ENCODE results near the gene ROR2. TPM values are rescaled to one million over a fixed set of nuclear protein-coding genes. Genes with fewer than 3 reads are reported as not detected.

The ROR2 gene
- total RNA-seq, 1 experiment from 2014 or later: 0.68 TPM

- Histone ChIP-seq H3K4me3 (ENCODE audit: low read depth, low read length) (no peak overlapping the region), H3K36me3 (ENCODE audit: control insufficient read depth, insufficient read depth, low read length) (no peaks in the 10 kb centered on the region), H3K27me3 (replicated peaks; ENCODE audit: control insufficient read depth, insufficient read depth, low read length) (no peaks in the 10 kb centered on the region), H3K9me3 (no peaks in the 10 kb centered on the region), H3K4me1 (peaks cover 6% of the 10 kb centered on the region)
- ChIA-PET CTCF (interaction anchor here (0.9 to 1.1 kb wide), 2 partner anchors 17 to 67 kb away, joined by 4 to 8 read pairs; no protein-coding TSS in a partner anchor), POLR2A (no interaction called here)
- H3K4me3 Mint-ChIP-seq (ENCODE audit: unreplicated experiment): no peak overlapping the region
- no TSS peak for BruUV-seq (replicated peaks)
- DNase-seq: peak in 1 of 2 experiments; percentile 33
- no peak overlapping the region for H3K27ac Mint-ChIP-seq (ENCODE audit: unreplicated experiment)
- no peaks in the 10 kb centered on the region for H3K9me3 Mint-ChIP-seq (ENCODE audit: unreplicated experiment)
- intact Hi-C loops (cut with micrococcal nuclease; ENCODE audit: unreplicated experiment): loop anchor here (1.0 to 10.0 kb wide), 3 partner anchors 67 to 235 kb away; partner anchors contain the start of gene NFIL3
- H3K27me3 Mint-ChIP-seq (ENCODE audit: insufficient read depth, unreplicated experiment): no peaks in the 10 kb centered on the region
- peaks cover 14% of the 10 kb centered on the region for H3K4me1 Mint-ChIP-seq (ENCODE audit: low read depth, unreplicated experiment)
- H3K36me3 Mint-ChIP-seq (ENCODE audit: insufficient read depth, unreplicated experiment): peaks cover 13% of the 10 kb centered on the region
- peak; percentile 50 to 65 for TF ChIP-seq CTCF (IDR thresholded peaks at IDR 0.05; ENCODE audit: insufficient read depth in 1 of 2, low read depth in 1 of 2, low read length in 1 of 2, severe bottlenecking in 1 of 2, unreplicated experiment in 1 of 2)
Observed at GRCh38 chr9:91659529-91660495, 290.2 kb downstream of the ROR2 start.

- DNase-seq: no peak
- peaks cover 14% of the 10 kb centered on the region for H3K4me1 Mint-ChIP-seq (ENCODE audit: low read depth, unreplicated experiment)
- H3K27me3 Mint-ChIP-seq (ENCODE audit: insufficient read depth, unreplicated experiment): no peaks in the 10 kb centered on the region
- H3K36me3 ChIP-seq (ENCODE audit: control insufficient read depth, insufficient read depth, low read length): no peaks in the 10 kb centered on the region
- peaks cover 13% of the 10 kb centered on the region for H3K4me1 ChIP-seq
- no peak overlapping the region for H3K4me3 ChIP-seq (ENCODE audit: low read depth, low read length)
- no peaks in the 10 kb centered on the region for H3K9me3 Mint-ChIP-seq (ENCODE audit: unreplicated experiment)
- ChIA-PET CTCF (interaction anchor here (0.9 kb wide), 1 partner anchor 69 kb away, joined by 8 read pairs; no protein-coding TSS in a partner anchor), POLR2A (no interaction called here)
- no peak for TF ChIP-seq CTCF (IDR thresholded peaks at IDR 0.05; ENCODE audit: insufficient read depth in 1 of 2, low read depth in 1 of 2, low read length in 1 of 2, severe bottlenecking in 1 of 2, unreplicated experiment in 1 of 2)
- no peak overlapping the region for H3K27ac Mint-ChIP-seq (ENCODE audit: unreplicated experiment)
- BruUV-seq (replicated peaks): no TSS peak
- no peak overlapping the region for H3K4me3 Mint-ChIP-seq (ENCODE audit: unreplicated experiment)
- H3K36me3 Mint-ChIP-seq (ENCODE audit: insufficient read depth, unreplicated experiment): peaks cover 13% of the 10 kb centered on the region
- H3K9me3 ChIP-seq: no peaks in the 10 kb centered on the region
- intact Hi-C loops (cut with micrococcal nuclease; ENCODE audit: unreplicated experiment): loop anchor here (10.0 kb wide), 2 partner anchors 94 to 234 kb away; partner anchors contain the start of gene NFIL3
- H3K27me3 ChIP-seq (replicated peaks; ENCODE audit: control insufficient read depth, insufficient read depth, low read length): no peaks in the 10 kb centered on the region
Observed at GRCh38 chr9:91658513-91659105, 291.4 kb downstream of the ROR2 start.

- no TSS peak for BruUV-seq (replicated peaks)
Observed at GRCh38 chr9:91657501-91657900, 292.5 kb downstream of the ROR2 start.

More at GRCh38 chr9:91657501-91657900, 292.5 kb downstream of the ROR2 start:
- Histone ChIP-seq H3K4me1 (peaks cover 13% of the 10 kb centered on the region), H3K27me3 (replicated peaks; ENCODE audit: control insufficient read depth, insufficient read depth, low read length) (no peaks in the 10 kb centered on the region), H3K36me3 (ENCODE audit: control insufficient read depth, insufficient read depth, low read length) (no peaks in the 10 kb centered on the region), H3K9me3 (no peaks in the 10 kb centered on the region), H3K4me3 (ENCODE audit: low read depth, low read length) (no peak overlapping the region)
- intact Hi-C loops (cut with micrococcal nuclease; ENCODE audit: unreplicated experiment): loop anchor here (10.0 kb wide), 2 partner anchors 93 to 233 kb away; partner anchors contain the start of gene NFIL3
- Mint-ChIP-seq H3K36me3 (ENCODE audit: insufficient read depth, unreplicated experiment) (peaks cover 13% of the 10 kb centered on the region), H3K27ac (ENCODE audit: unreplicated experiment) (no peak overlapping the region), H3K4me3 (ENCODE audit: unreplicated experiment) (no peak overlapping the region), H3K9me3 (ENCODE audit: unreplicated experiment) (no peaks in the 10 kb centered on the region), H3K27me3 (ENCODE audit: insufficient read depth, unreplicated experiment) (no peaks in the 10 kb centered on the region), H3K4me1 (ENCODE audit: low read depth, unreplicated experiment) (peaks cover 19% of the 10 kb centered on the region)
- TF ChIP-seq CTCF (IDR thresholded peaks at IDR 0.05; ENCODE audit: insufficient read depth in 1 of 2, low read depth in 1 of 2, low read length in 1 of 2, severe bottlenecking in 1 of 2, unreplicated experiment in 1 of 2): no peak
- DNase-seq: no peak
- ChIA-PET CTCF (no interaction called here), POLR2A (interaction anchor here (0.5 kb wide), 1 partner anchor 233 kb away, joined by 5 read pairs; no protein-coding TSS in a partner anchor)
